Neuron (in vitro differentiated cells): ENCODE measurements around the gene ABLIM1.

Source experiments
- H2AFZ ChIP-seq: one replicate; pipeline ENCODE4 v1.6.1; 2013; ENCODE audit warnings: low read depth, mild to moderate bottlenecking, inconsistent platforms, low read length, moderate library complexity
- H3K27me3 ChIP-seq: one replicate; pipeline ENCODE4 v1.6.1; 2013; ENCODE audit warnings: low read length; ENCODE audit not compliant: insufficient read depth
- H3K36me3 ChIP-seq: one replicate; pipeline ENCODE4 v1.6.1; 2013; ENCODE audit warnings: low read length; ENCODE audit not compliant: insufficient read depth
- H3K4me1 ChIP-seq: one replicate; pipeline ENCODE4 v1.6.1; 2013; ENCODE audit warnings: low read length; ENCODE audit not compliant: insufficient read depth
- H3K4me3 ChIP-seq: 2 replicates; pipeline ENCODE4 v1.5.1; 2013; ENCODE audit warnings: mild to moderate bottlenecking, low read length, moderate library complexity
- H3K9me3 ChIP-seq: one replicate; pipeline ENCODE4 v1.6.1; 2013; ENCODE audit warnings: low read length

The ABLIM1 gene

DNA sequence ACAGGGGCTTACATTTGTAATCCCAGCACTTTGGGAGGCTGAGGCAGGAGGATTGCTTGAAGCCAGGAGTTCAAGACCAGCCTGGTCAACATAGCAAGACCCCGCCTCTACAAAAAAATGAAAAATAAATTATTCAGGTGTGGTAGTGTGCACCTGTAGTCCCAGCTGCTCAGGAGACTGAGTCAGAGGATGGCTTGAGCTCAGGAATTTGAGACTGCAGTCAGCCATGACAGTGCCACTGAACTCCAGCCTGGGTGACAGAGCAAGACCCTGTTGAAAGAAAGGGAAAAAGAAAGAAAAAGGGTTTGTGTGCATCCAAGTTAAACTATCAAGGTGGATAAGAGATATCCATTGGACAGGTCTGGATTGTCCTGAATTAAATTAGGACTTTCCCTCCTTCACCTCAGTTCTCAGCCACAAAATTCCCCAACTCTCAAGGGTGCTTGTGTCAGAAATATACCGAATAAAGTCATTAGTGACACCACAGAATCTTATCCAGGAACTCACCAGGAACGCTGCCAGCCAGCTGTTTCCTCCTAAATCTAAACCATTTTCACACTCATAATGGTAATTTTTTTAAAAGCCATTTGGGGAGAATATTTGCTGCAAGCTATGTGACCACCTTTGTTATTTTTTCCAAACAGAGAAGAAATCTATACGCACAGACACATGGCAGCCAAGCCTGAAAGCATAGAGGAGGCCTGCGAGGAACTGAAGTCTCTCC, 265.8 kb downstream of the ABLIM1 start:
- H3K27me3 ChIP-seq: no peaks in the 10 kb centered on the region
- H3K4me1 ChIP-seq: no peaks in the 10 kb centered on the region
- H3K4me3 ChIP-seq: no peak overlapping the region
- no peaks in the 10 kb centered on the region for H3K36me3 ChIP-seq
- H2AFZ ChIP-seq: no peak overlapping the region
- H3K9me3 ChIP-seq: no peaks in the 10 kb centered on the region

DNA sequence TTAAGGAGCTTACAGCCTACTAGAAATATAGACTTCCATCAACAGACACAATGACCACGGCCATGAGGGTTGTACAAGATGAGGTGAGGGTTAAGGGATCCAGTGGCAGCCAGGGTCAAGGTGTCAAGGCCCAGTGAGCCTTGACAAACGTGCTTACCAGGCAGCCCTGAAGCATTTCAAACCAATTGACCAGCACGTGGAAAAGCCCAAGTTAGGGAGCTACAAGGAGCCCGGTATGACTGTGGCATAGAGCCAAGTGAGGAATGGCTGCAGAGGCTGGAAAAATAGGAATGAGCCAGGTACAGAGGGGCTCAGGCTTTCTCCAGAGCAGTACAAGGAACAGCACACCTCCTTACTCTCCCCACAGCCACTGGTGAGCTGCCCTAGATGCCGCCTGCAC, 266.5 kb downstream of the ABLIM1 start:
- Histone ChIP-seq H2AFZ (no peak overlapping the region), H3K4me1 (no peaks in the 10 kb centered on the region), H3K36me3 (no peaks in the 10 kb centered on the region), H3K27me3 (no peaks in the 10 kb centered on the region), H3K4me3 (no peak overlapping the region), H3K9me3 (no peaks in the 10 kb centered on the region)

DNA sequence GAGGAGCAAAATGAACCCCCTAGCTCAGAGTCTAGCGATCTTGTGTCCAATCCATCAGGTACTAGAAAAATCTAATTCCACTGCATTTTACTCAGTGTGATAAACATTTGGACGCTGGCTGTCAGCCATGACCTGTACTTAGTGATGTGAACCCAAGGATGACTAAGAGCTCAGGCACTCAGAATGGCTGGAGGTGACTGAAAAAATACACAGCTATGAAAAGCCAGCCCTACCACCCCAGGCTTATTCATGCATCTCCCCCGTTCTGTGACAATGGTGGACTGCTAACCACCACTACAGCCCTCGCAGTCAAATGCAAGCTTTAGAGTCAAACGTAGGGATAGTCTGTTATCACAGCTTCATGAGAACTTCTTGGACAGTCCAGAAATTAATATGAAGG, 268.6 kb downstream of the ABLIM1 start:
- H2AFZ ChIP-seq: no peak overlapping the region
- peaks cover 5% of the 10 kb centered on the region for H3K4me1 ChIP-seq

GRCh38 chr10:114388275-114388674, 269.8 kb downstream of the ABLIM1 start:
- no peaks in the 10 kb centered on the region for H3K27me3 ChIP-seq
- no peaks in the 10 kb centered on the region for H3K9me3 ChIP-seq
- H2AFZ ChIP-seq: no peak overlapping the region
- H3K36me3 ChIP-seq: no peaks in the 10 kb centered on the region
- H3K4me3 ChIP-seq: no peak overlapping the region
- peaks cover 5% of the 10 kb centered on the region for H3K4me1 ChIP-seq

More for the DNA sequence above, 268.6 kb downstream of the ABLIM1 start:
- Histone ChIP-seq H3K9me3 (no peaks in the 10 kb centered on the region), H3K4me3 (no peak overlapping the region), H3K36me3 (no peaks in the 10 kb centered on the region), H3K27me3 (no peaks in the 10 kb centered on the region)

- H3K36me3 ChIP-seq: no peaks in the 10 kb centered on the region
- H2AFZ ChIP-seq: no peak overlapping the region
- no peaks in the 10 kb centered on the region for H3K27me3 ChIP-seq
- H3K4me3 ChIP-seq: no peak overlapping the region
- H3K4me1 ChIP-seq: peaks cover 5% of the 10 kb centered on the region
- H3K9me3 ChIP-seq: no peaks in the 10 kb centered on the region
Observed at GRCh38 chr10:114387784-114388183, 270.3 kb downstream of the ABLIM1 start.

DNA sequence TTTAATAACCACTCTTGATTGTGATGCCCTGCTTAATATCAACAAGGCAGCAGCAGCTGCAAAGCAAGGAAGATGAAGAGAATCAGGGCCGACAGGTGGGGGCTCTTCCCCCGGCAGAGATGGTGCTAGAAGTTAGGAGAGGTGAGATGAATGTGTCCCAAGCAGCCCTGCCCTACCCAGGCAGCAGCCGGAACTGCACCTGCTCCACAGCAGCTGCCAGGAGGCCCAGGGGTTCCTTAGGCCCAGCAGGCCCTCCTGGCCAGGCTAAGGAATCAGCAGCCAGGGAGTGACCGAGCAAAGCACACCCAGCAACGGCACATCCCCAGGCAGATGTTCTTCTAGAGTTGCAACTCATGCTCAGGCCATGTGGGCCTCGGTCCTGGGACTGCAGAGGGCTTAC, 271.6 kb downstream of the ABLIM1 start:
- Histone ChIP-seq H2AFZ (no peak overlapping the region), H3K36me3 (no peaks in the 10 kb centered on the region)

GRCh38 chr10:114385557-114385956, 272.5 kb downstream of the ABLIM1 start:
- H3K27me3 ChIP-seq: no peaks in the 10 kb centered on the region
- H2AFZ ChIP-seq: no peak overlapping the region
- no peaks in the 10 kb centered on the region for H3K36me3 ChIP-seq
- H3K9me3 ChIP-seq: no peaks in the 10 kb centered on the region
- H3K4me1 ChIP-seq: peaks cover 5% of the 10 kb centered on the region
- no peak overlapping the region for H3K4me3 ChIP-seq

More for the DNA sequence above, 271.6 kb downstream of the ABLIM1 start:
- H3K4me3 ChIP-seq: no peak overlapping the region
- H3K27me3 ChIP-seq: no peaks in the 10 kb centered on the region
- H3K4me1 ChIP-seq: peaks cover 5% of the 10 kb centered on the region
- no peaks in the 10 kb centered on the region for H3K9me3 ChIP-seq

GRCh38 chr10:114384601-114385000, 273.5 kb downstream of the ABLIM1 start:
- Histone ChIP-seq H3K9me3 (no peaks in the 10 kb centered on the region), H3K4me1 (peaks cover 5% of the 10 kb centered on the region), H3K27me3 (no peaks in the 10 kb centered on the region), H2AFZ (no peak overlapping the region), H3K36me3 (no peaks in the 10 kb centered on the region), H3K4me3 (no peak overlapping the region)

DNA sequence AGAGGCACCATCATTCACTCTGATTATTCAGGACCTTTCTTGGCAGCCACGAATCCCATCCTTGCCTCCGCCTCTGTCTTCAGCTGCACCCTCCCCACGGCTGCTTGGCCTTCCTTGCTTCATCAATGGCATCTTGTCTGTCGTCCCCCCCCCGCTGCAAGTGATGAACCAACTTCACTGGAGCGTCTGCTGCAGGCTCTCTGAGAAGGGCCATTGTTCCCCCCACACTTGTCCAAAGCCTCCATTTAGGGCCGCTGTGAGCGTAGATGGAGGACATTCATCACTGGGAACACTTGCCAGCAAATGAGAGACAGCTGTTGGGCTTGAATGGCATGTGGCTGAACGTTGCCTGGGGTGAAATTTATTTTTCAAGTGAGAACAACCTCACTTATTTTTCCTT, 273.9 kb downstream of the ABLIM1 start:
- Histone ChIP-seq H3K4me3 (no peak overlapping the region), H2AFZ (no peak overlapping the region), H3K27me3 (no peaks in the 10 kb centered on the region), H3K4me1 (peaks cover 5% of the 10 kb centered on the region), H3K36me3 (no peaks in the 10 kb centered on the region), H3K9me3 (no peaks in the 10 kb centered on the region)
